A549 (cell line): ENCODE measurements around the gene SLC12A7. TPM values are rescaled to one million over a fixed set of nuclear protein-coding genes. Genes with fewer than 3 reads are reported as not detected.

Source experiments
- ATAC-seq, 2 experiments: fragments of 200-7000 bp in 1 of 2; fragments of >200 bp in 1 of 2; cut with Nextera tagmentation in 1 of 2; cut with Tn5 transposase in 1 of 2; 3 replicates each; pipeline versions ENCODE4 v1.8.0 to v1.9.1; 2018 to 2020; ENCODE audit warnings: mild to moderate bottlenecking in 1 of 2, moderate library complexity in 1 of 2
- CTCF ChIA-PET: fragments of 300-600 bp; sonication (Branson Sonifier 250); formaldehyde crosslinking; extraction: SDS; loops from one replicate; lab custom pipeline; 2021; ENCODE audit warnings: antibody characterized with exemption, inconsistent platforms; lab: Yijun Ruan, JAX
- POLR2A ChIA-PET: fragments of 350-600 bp; formaldehyde crosslinking; extraction: SDS; loops from one replicate; lab custom pipeline; 2021; ENCODE audit warnings: antibody characterized with exemption, inconsistent platforms; lab: Yijun Ruan, JAX
- DNase-seq, 2 experiments: peaks; one replicate each; pipeline versions ENCODE4 v3.0.0 to v3.0.0-alpha.2; 2011 to 2016; ENCODE audit warnings: low read depth in 1 of 2, low spot score in 1 of 2
- FAIRE-seq: peaks from 2 replicates; lab custom pipeline; 2011; peaks lifted over from hg19 to GRCh38; lab: Jason Lieb, UNC
- H3K27ac ChIP-seq, 2 experiments: fragments of >200 bp; sonication (Bioruptor Twin); formaldehyde crosslinking; 3 replicates each; pipeline ENCODE4 v1.5.1; 2016 to 2017
- H3K4me1 ChIP-seq: fragments of >200 bp; sonication (Bioruptor Twin); formaldehyde crosslinking; 3 replicates; pipeline ENCODE4 v1.6.1; 2016
- H3K4me2 ChIP-seq: fragments of >200 bp; sonication (Bioruptor Twin); formaldehyde crosslinking; 3 replicates; pipeline ENCODE4 v1.6.1; 2016
- H3K4me3 ChIP-seq: fragments of >200 bp; sonication (Bioruptor Twin); formaldehyde crosslinking; 3 replicates; pipeline ENCODE4 v1.5.1; 2016
- H3K9me3 ChIP-seq: fragments of >200 bp; sonication (Bioruptor Twin); formaldehyde crosslinking; 3 replicates; pipeline ENCODE4 v1.6.1; 2016
- ATOH8 ChIP-seq: fragments of 250-450 bp; sonication (Bioruptor Pico); IDR thresholded peaks from 2 replicates; pipeline ENCODE4 v1.5.0; 2020; ENCODE audit warnings: low read depth, mild to moderate bottlenecking, moderate library complexity
- CHD2 ChIP-seq: fragments of 150-350 bp; IDR thresholded peaks from 2 replicates; pipeline ENCODE4 v1.6.1; 2014; ENCODE audit warnings: low read length; ENCODE audit not compliant: partially characterized antibody
- CTCF ChIP-seq: fragments of >200 bp; sonication (Bioruptor Twin); formaldehyde crosslinking; IDR thresholded peaks from 3 replicates; pipeline ENCODE4 v1.5.1; 2016
- E2F6 ChIP-seq: IDR thresholded peaks from 2 replicates; pipeline ENCODE4 v1.6.1; 2012; ENCODE audit warnings: low read depth, borderline replicate concordance
- EHMT2 ChIP-seq: fragments of 200-600 bp; sonication (generic); IDR thresholded peaks from 2 replicates; pipeline ENCODE4 v1.6.1; 2016; ENCODE audit warnings: antibody characterized with exemption, low read depth, mild to moderate bottlenecking, moderate library complexity
- EP300 ChIP-seq, 2 experiments: fragments of >200 bp; sonication (Bioruptor Twin); formaldehyde crosslinking; IDR thresholded peaks; 2 replicates in 1 of 2; 3 replicates in 1 of 2; pipeline ENCODE4 v1.6.1; 2016 to 2017
- ESRRA ChIP-seq: fragments of 150-350 bp; IDR thresholded peaks from 2 replicates; pipeline ENCODE4 v1.6.1; 2014; ENCODE audit warnings: mild to moderate bottlenecking, low read length, borderline replicate concordance
- HES2 ChIP-seq: fragments of >200 bp; sonication (Bioruptor Twin); formaldehyde crosslinking; IDR thresholded peaks from 2 replicates; pipeline ENCODE4 v1.6.1; 2016
- HOXB13 ChIP-seq: fragments of 250-450 bp; sonication (Bioruptor Pico); IDR thresholded peaks from 2 replicates; pipeline ENCODE4 v1.5.0; 2020; ENCODE audit warnings: low read depth, mild to moderate bottlenecking, moderate library complexity
- JUNB ChIP-seq: fragments of >200 bp; sonication (Bioruptor Twin); formaldehyde crosslinking; IDR thresholded peaks from 2 replicates; pipeline ENCODE4 v1.6.1; 2016
- KDM1A ChIP-seq: fragments of 200-600 bp; sonication (generic); IDR thresholded peaks from 2 replicates; pipeline ENCODE4 v1.6.1; 2016; ENCODE audit warnings: low read depth, mild to moderate bottlenecking
- MAFK ChIP-seq: fragments of 450-650 bp; IDR thresholded peaks from 2 replicates; pipeline ENCODE4 v1.6.1; 2014; ENCODE audit not compliant: partially characterized antibody
- MYC ChIP-seq: IDR thresholded peaks from 2 replicates; pipeline ENCODE4 v1.6.1; 2012; ENCODE audit warnings: mild to moderate bottlenecking, inconsistent platforms, low read length, improper control_type of control experiment, borderline replicate concordance
- PBX3 ChIP-seq: IDR thresholded peaks from 2 replicates; pipeline ENCODE4 v1.6.1; 2012
- PHF8 ChIP-seq: fragments of 200-600 bp; sonication (generic); IDR thresholded peaks from 2 replicates; pipeline ENCODE4 v1.6.1; 2016; ENCODE audit warnings: low read depth, mild to moderate bottlenecking, antibody characterized with exemption, moderate library complexity, borderline replicate concordance
- POLR2A ChIP-seq: IDR thresholded peaks from 2 replicates; pipeline ENCODE4 v1.6.1; 2012; ENCODE audit warnings: mild to moderate bottlenecking, low read length
- POLR2AphosphoS2 ChIP-seq: conservative IDR thresholded peaks from 2 replicates; pipeline ENCODE4 v1.6.1; 2012; ENCODE audit warnings: low read length, improper control_type of control experiment, inconsistent platforms
- RAD21 ChIP-seq, 2 experiments: fragments of >200 bp in 1 of 2; sonication (Bioruptor Twin) in 1 of 2; formaldehyde crosslinking in 1 of 2; IDR thresholded peaks in 1 of 2; conservative IDR thresholded peaks in 1 of 2; 2 replicates in 1 of 2; 3 replicates in 1 of 2; pipeline ENCODE4 v1.6.1; 2012 to 2018; ENCODE audit warnings: inconsistent platforms in 1 of 2
- RFX5 ChIP-seq: fragments of 450-650 bp; IDR thresholded peaks from 2 replicates; pipeline ENCODE4 v1.7.1; 2014; ENCODE audit warnings: antibody characterized with exemption, mild to moderate bottlenecking, moderate library complexity
- RNF2 ChIP-seq: fragments of 200-600 bp; sonication (generic); IDR thresholded peaks from 2 replicates; pipeline ENCODE4 v1.6.1; 2016; ENCODE audit warnings: low read depth, mild to moderate bottlenecking, antibody characterized with exemption, moderate library complexity, borderline replicate concordance
- USF2 ChIP-seq: fragments of 450-650 bp; IDR thresholded peaks from 2 replicates; pipeline ENCODE4 v1.6.1; 2014; ENCODE audit warnings: antibody characterized with exemption
- ZC3H11A ChIP-seq: fragments of 450-650 bp; IDR thresholded peaks from 2 replicates; pipeline ENCODE4 v1.6.1; 2014; ENCODE audit warnings: antibody characterized with exemption, mild to moderate bottlenecking
- ZSCAN20 ChIP-seq: fragments of 250-450 bp; sonication (Bioruptor Pico); IDR thresholded peaks from 2 replicates; pipeline ENCODE4 v1.8.0; 2022; ENCODE audit warnings: mild to moderate bottlenecking, moderate library complexity
- WGBS: methylation state at CpG from one replicate; pipeline ENCODE4 v1.1.6; 2017; ENCODE audit errors: missing lambda C conversion rate; 5-methylcytosine and 5-hydroxymethylcytosine counted together
- polyA plus RNA-seq, 4 experiments: library from polyadenylated mRNA; depleted of rRNA in 3 of 4; stranded (reverse); fragments of >200 nt; fragmentation: RNase III in 1 of 4; extraction: RNeasy Plus Mini Kit Qiagen cat#74134 plus additional on column Dnase treatment in 1 of 4; gene quantifications; 2 replicates in 3 of 4; 3 replicates in 1 of 4; pipeline ENCODE4 v1.2.3, GENCODE V29; 2011 to 2017
- TF ChIP-seq, protein P1 (sequence below): fragments of >200 bp; sonication (Bioruptor Twin); formaldehyde crosslinking; IDR thresholded peaks from 3 replicates; pipeline ENCODE4 v1.6.1; 2016
- TF ChIP-seq, protein P2 (sequence below): IDR thresholded peaks from 2 replicates; pipeline ENCODE4 v1.6.1; 2012

SLC12A7 gene
- polyA plus RNA-seq, 2 of the 4 experiments (the other 2 are of a cell fraction), result 11.2 to 22.5 TPM

GRCh38 chr5:1033606-1034420, 78.0 kb downstream of the SLC12A7 start:
- DNase-seq, result no peak
- H3K27ac ChIP-seq, result no peak overlapping the region
- CTCF ChIA-PET, result interaction anchor here (0.6 to 0.7 kb wide), 2 partner anchors 51 to 81 kb away, joined by 3 read pairs; no protein-coding TSS in a partner anchor
- H3K4me1 ChIP-seq, result no peaks in the 10 kb centered on the region
- no peak for FAIRE-seq
- WGBS, result 83% methylated on average over 29 of the region's 29 CpGs
- no peak overlapping the region for H3K4me2 ChIP-seq
- no peaks in the 10 kb centered on the region for H3K9me3 ChIP-seq
- POLR2A ChIA-PET, result no interaction called here
- H3K4me3 ChIP-seq, result no peak overlapping the region
- TF ChIP-seq JUNB (no peak), PHF8 (no peak), RFX5 (no peak), RNF2 (no peak), E2F6 (no peak), ZC3H11A (no peak), HES2 (no peak), MAFK (no peak), ATOH8 (no peak), EP300 (IDR thresholded peaks at IDR 0.05) (no peak), HOXB13 (no peak), ZSCAN20 (CRISPR knock-in tag) (no peak), CHD2 (no peak)
- TF ChIP-seq, protein P1, sequence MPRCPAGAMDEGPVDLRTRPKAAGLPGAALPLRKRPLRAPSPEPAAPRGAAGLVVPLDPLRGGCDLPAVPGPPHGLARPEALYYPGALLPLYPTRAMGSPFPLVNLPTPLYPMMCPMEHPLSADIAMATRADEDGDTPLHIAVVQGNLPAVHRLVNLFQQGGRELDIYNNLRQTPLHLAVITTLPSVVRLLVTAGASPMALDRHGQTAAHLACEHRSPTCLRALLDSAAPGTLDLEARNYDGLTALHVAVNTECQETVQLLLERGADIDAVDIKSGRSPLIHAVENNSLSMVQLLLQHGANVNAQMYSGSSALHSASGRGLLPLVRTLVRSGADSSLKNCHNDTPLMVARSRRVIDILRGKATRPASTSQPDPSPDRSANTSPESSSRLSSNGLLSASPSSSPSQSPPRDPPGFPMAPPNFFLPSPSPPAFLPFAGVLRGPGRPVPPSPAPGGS, result no peak
- ATAC-seq, result no peak

DNA sequence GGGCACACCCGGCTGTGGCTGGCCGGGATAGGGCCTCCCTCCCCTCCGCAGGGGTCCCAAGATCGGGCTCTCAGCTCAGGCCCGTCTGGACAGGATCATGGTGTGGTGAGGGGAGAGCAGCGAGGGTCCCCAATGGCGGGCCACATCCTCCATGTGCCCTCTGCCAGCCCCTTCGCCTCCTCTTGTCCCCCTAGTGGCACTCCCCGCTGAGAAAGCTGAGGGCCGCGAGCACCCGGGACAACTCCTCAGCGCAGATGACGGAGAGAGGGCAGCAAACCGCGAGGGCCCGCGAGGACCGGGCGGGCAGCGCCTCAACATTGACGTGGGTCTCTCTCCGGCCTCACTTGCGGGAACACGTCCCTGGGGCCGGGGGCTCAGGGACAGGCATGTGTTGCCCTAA, 78.7 kb downstream of the SLC12A7 start:
- H3K4me1 ChIP-seq, result no peaks in the 10 kb centered on the region
- no peak overlapping the region for H3K4me2 ChIP-seq
- no peak for ATAC-seq
- 93% methylated on average over 22 of the region's 26 CpGs for WGBS
- no peak for DNase-seq
- CTCF ChIA-PET, result interaction anchor here (1.0 kb wide), 1 partner anchor 20 kb away, joined by 3 read pairs; no protein-coding TSS in a partner anchor
- TF ChIP-seq RAD21 (conservative IDR thresholded peaks at IDR 0.05 in 1 of 2, IDR thresholded peaks at IDR 0.05 in 1 of 2) (no peak), KDM1A (no peak), EHMT2 (no peak), MYC (no peak), USF2 (no peak), POLR2A (no peak), POLR2AphosphoS2 (no peak), ESRRA (no peak), PBX3 (no peak), PHF8 (no peak), CTCF (no peak)
- TF ChIP-seq, protein P2, sequence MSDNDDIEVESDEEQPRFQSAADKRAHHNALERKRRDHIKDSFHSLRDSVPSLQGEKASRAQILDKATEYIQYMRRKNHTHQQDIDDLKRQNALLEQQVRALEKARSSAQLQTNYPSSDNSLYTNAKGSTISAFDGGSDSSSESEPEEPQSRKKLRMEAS, result no peak
- TF ChIP-seq, all 56 proteins: peak for 0
- no peak overlapping the region for H3K4me3 ChIP-seq
- POLR2A ChIA-PET, result no interaction called here
- FAIRE-seq, result no peak
- H3K9me3 ChIP-seq, result no peaks in the 10 kb centered on the region
- H3K27ac ChIP-seq, result no peak overlapping the region
